Transverse colon (tissue), 4 donors: ENCODE data around the gene PDE2A. TPM values are rescaled to one million over a fixed set of nuclear protein-coding genes. Genes with fewer than 3 reads are reported as not detected.

Experiments used
- DNase-seq: peaks from one replicate; pipeline ENCODE4 v3.0.0-alpha.2; 2019
- H3K27ac ChIP-seq, 4 donors: fragments of 200-600 bp; sonication (generic); 2 replicates each; pipeline ENCODE4 v1.5.1; 2016 to 2018; ENCODE audit warnings: inconsistent platforms in 4 of 4
- H3K27me3 ChIP-seq: fragments of 200-600 bp; sonication (generic); 2 replicates; pipeline ENCODE4 v1.5.1; 2017; ENCODE audit warnings: inconsistent platforms
- H3K36me3 ChIP-seq, 4 donors: fragments of 200-600 bp; sonication (generic); 2 replicates each; pipeline ENCODE4 v1.5.1; 2017 to 2019; ENCODE audit warnings: inconsistent platforms in 4 of 4
- H3K4me1 ChIP-seq, 4 donors: fragments of 200-600 bp; sonication (generic); 2 replicates each; pipeline ENCODE4 v1.5.1; 2017 to 2020; ENCODE audit warnings: inconsistent platforms in 4 of 4
- H3K4me3 ChIP-seq, 4 donors: fragments of 200-600 bp; sonication (generic); 1 replicate in 1 of 4; 2 replicates in 3 of 4; pipeline versions ENCODE4 v1.5.1 to v1.6.1; 2017 to 2019; ENCODE audit warnings: inconsistent platforms in 4 of 4
- H3K9me3 ChIP-seq, 2 donors: fragments of 200-600 bp; sonication (generic); 2 replicates each; pipeline ENCODE4 v1.5.1; 2017 to 2019; ENCODE audit warnings: inconsistent platforms in 2 of 2
- CTCF ChIP-seq, 5 experiments: fragments of 200-600 bp in 3 of 5; fragments of 450-650 bp in 2 of 5; sonication (generic) in 3 of 5; IDR thresholded peaks; 1 replicate in 2 of 5; 2 replicates in 3 of 5; pipeline ENCODE4 v1.5.1; 2016 to 2017; ENCODE audit warnings: antibody characterized with exemption in 5 of 5, inconsistent platforms in 3 of 5, mild to moderate bottlenecking in 2 of 5, moderate library complexity in 1 of 5
- EP300 ChIP-seq: sonication (generic); formaldehyde crosslinking; IDR thresholded peaks from one replicate; pipeline ENCODE4 v1.6.1; 2017; ENCODE audit warnings: antibody characterized with exemption, low read depth
- POLR2A ChIP-seq: fragments of 450-650 bp; IDR thresholded peaks from one replicate; pipeline ENCODE4 v1.6.1; 2016; ENCODE audit warnings: antibody characterized with exemption, mild to moderate bottlenecking, moderate library complexity
- POLR2AphosphoS5 ChIP-seq, 3 donors: sonication (generic); formaldehyde crosslinking; IDR thresholded peaks; one replicate each; pipeline ENCODE4 v1.6.1; 2016; ENCODE audit warnings: antibody characterized with exemption in 3 of 3
- WGBS, 2 donors: methylation state at CpG; one replicate each; pipeline ENCODE4 v1.1.5; 2018; ENCODE audit warnings: low coverage in 1 of 2; 5-methylcytosine and 5-hydroxymethylcytosine counted together
- in situ Hi-C, 4 donors: fragments of 200-750 bp; cut with MboI; loops; one replicate each; pipeline versions ENCODE4 v1.15.0 to v1.15.1; 2017; ENCODE audit warnings: low sequenced_read_pairs in 3 of 4, low pct_ligation_motif_present in 1 of 4, low pct_unique_long_range_greater_than_20kb in 1 of 4
- intact Hi-C: fragments of 100-400 bp; cut with DNase I; formaldehyde crosslinking; loops from one replicate; pipeline ENCODE4 v1.15.1; 2023; ENCODE audit warnings: low total_unique reads
- total RNA-seq, 4 donors: library from RNA; depleted of rRNA; stranded (reverse); fragments of >200 nt; gene quantifications; one replicate each; pipeline ENCODE4 v1.1.0, GENCODE V29; 2016

PDE2A gene
- total RNA-seq, 4 donors from 2014 or later: 6.6 to 41.9 (median 17.1) TPM

GRCh38 chr11:72623052-72623451 lies 51.2 kb downstream of the PDE2A start:
- Histone ChIP-seq H3K4me3 (no peak overlapping the region), H3K27ac (no peak overlapping the region), H3K9me3 (no peaks in the 10 kb centered on the region), H3K36me3 (no peaks in the 10 kb centered on the region), H3K27me3 (no peaks in the 10 kb centered on the region), H3K4me1 (peaks cover 26 to 37% (median 28%) of the 10 kb centered on the region in 4 donors)
- WGBS, 2 donors: 68 to 77% methylated on average over 6 to 8 of the region's 8 CpGs
- DNase-seq: no peak
- in situ Hi-C loops (no loop called here), intact Hi-C loops (no loop called here)
- TF ChIP-seq POLR2AphosphoS5 (IDR thresholded peaks at IDR 0.05): no peak
- no peak for TF ChIP-seq CTCF (IDR thresholded peaks at IDR 0.05)
- no peak for TF ChIP-seq POLR2A

DNA sequence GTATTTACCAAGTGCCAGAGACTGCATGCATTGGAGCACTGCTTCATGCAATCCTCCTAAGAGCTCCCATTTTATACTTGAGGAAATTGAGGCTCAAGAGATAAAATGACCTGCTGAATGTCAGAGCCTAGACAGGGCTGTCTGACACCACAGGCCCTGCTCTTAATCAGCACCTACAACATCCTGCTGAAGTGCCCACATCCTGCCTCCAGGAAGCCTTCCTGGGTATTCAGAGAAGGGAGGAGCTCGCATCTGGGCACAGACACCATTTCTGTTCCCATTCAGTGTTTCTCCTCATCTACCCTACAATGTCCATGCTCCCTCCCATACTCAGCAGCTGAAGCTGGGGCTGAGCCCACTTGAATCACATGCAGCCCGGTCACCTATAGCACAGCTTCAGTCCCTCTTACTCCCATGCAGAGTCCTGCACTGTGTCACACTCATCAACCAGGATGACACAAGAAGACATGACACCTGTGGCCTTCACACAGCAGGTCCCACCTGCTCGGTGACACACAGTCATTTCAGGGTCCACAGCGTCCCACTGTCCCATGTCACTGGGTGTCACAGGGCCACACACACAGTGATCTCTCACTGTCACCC lies 53.1 kb downstream of the PDE2A start:
- in situ Hi-C loops: no loop called here
- no peaks in the 10 kb centered on the region for H3K9me3 ChIP-seq
- H3K27me3 ChIP-seq: no peaks in the 10 kb centered on the region
- intact Hi-C loops: no loop called here
- H3K27ac ChIP-seq: no peak overlapping the region
- peaks cover 29 to 40% (median 31%) of the 10 kb centered on the region in 4 donors for H3K4me1 ChIP-seq
- WGBS, 2 donors: 89% methylated on average over 4 of the region's 4 CpGs; no CpG with 5 or more reads in 1 of the 2 donors
- no peak overlapping the region for H3K4me3 ChIP-seq
- TF ChIP-seq CTCF (IDR thresholded peaks at IDR 0.05) (no peak), POLR2A (no peak), EP300 (no peak)
- H3K36me3 ChIP-seq: no peaks in the 10 kb centered on the region
- no peak for DNase-seq

DNA sequence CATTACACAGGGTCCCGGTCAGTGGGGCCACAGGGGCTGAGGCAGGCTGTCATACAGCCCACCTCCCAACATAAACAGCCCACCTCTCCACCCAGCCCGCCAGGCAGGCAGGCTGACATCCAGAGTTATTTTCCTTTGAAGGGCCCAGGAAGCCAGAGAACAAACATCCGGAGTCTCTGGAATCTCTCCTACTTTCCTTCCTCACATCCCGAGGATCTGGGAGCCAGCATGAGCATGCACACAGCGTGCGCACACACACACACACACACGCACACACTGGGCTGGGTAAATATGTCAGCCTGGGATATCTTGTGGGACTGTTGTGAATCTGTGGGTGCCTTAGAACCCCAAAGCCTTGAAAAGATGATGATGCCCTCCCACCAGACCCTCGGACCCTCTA lies 55.4 kb downstream of the PDE2A start:
- peak overlapping the region; percentile 64 to 84 (median 82) for H3K27ac ChIP-seq
- TF ChIP-seq CTCF (IDR thresholded peaks at IDR 0.05) (no peak), EP300 (no peak), POLR2AphosphoS5 (IDR thresholded peaks at IDR 0.05) (no peak), POLR2A (no peak)
- no peaks in the 10 kb centered on the region for H3K36me3 ChIP-seq
- no peak overlapping the region for H3K4me3 ChIP-seq
- 44% methylated on average over 8 of the region's 8 CpGs; no CpG with 5 or more reads in 1 of the 2 donors for WGBS, 2 donors
- intact Hi-C loops: no loop called here
- H3K27me3 ChIP-seq: no peaks in the 10 kb centered on the region
- H3K9me3 ChIP-seq: no peaks in the 10 kb centered on the region
- H3K4me1 ChIP-seq: peaks cover 23 to 37% (median 28%) of the 10 kb centered on the region in 4 donors
- in situ Hi-C loops: no loop called here
- DNase-seq: no peak

DNA sequence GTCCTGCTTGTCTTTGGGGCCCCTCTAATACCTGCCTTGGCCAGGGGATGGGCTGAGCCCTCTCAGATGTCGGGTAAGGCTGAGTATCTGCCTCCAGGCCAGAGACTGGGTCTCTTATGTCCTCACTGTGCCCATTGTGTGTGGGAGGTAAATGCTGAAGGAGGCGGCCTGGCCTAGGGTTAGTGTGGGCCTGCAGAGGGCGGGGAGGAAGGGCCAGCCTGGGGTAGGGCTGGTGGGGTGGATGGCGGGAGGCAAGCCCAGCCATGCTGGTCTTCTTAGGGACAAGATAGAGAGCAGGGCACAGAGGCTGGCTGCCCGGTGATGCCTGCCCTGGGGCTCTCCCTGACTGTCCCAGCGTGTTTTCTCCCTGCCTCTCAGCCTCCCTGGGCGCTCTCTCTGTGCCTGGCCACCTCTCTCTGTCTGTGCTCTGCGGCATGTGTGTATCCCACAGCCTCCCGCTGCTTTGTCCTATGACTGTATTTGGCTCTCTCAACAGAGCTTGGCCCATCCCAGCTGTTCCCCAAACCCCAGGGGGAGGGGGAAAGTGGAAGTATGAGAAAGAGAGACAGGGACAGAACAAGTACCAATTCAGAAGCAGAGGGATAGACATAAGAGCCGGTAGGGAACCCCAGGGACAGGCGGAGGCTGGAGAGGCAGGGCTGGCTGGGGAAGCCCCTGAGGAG lies 57.0 kb downstream of the PDE2A start:
- Histone ChIP-seq H3K27ac (peak overlapping the region; percentile 64 to 84 (median 82)), H3K36me3 (no peaks in the 10 kb centered on the region), H3K9me3 (no peaks in the 10 kb centered on the region), H3K4me1 (peaks cover 25 to 39% (median 30%) of the 10 kb centered on the region in 4 donors), H3K27me3 (no peaks in the 10 kb centered on the region), H3K4me3 (no peak overlapping the region)
- in situ Hi-C loops: no loop called here
- intact Hi-C loops: no loop called here
- no peak for TF ChIP-seq POLR2A
- TF ChIP-seq POLR2AphosphoS5 (IDR thresholded peaks at IDR 0.05): peak; percentile 22 to 39 (median 38)
- TF ChIP-seq CTCF (IDR thresholded peaks at IDR 0.05): no peak
- no peak for TF ChIP-seq EP300
- peak; percentile 39 for DNase-seq
- 46 to 55% methylated on average over 3 to 11 of the region's 11 CpGs for WGBS, 2 donors
